ENCODE results near the gene NOP14.
"Not testable (repeated sequence)": the region's sequence is repeated elsewhere in the genome, so short reads cannot be mapped to it uniquely, and the experiment has no call there.

Gene NOP14

GRCh38 chr4:2924286-2924685 is 38.9 kb downstream of the NOP14 start:
- no peaks in the 10 kb centered on the region for H3K4me1 ChIP-seq (ENCODE audit: insufficient read depth, low read length)
- ATAC-seq (ENCODE audit: insufficient read depth, low read depth) (no peak), DNase-seq (no peak)
- H3K4me3 ChIP-seq (ENCODE audit: low read depth in 1 of 2, low read length in 2 of 2), result no peak overlapping the region
- no peak overlapping the region for H2AFZ ChIP-seq (ENCODE audit: low read depth, low read length)
- no peak for TF ChIP-seq CTCF (IDR thresholded peaks at IDR 0.05; ENCODE audit: borderline replicate concordance, extremely low read depth, low read length, poor library complexity, severe bottlenecking)
- TF ChIP-seq EZH2 (IDR thresholded peaks at IDR 0.05; ENCODE audit: borderline replicate concordance, low read depth, low read length, severe bottlenecking), result no peak
- H3K27ac ChIP-seq (ENCODE audit: low read length), result no peak overlapping the region
- H3K27me3 ChIP-seq (ENCODE audit: insufficient read depth, low read length, poor library complexity), result no peaks in the 10 kb centered on the region
- no peak overlapping the region for H3K9ac ChIP-seq (ENCODE audit: low read depth, low read length)
- H3K36me3 ChIP-seq (ENCODE audit: insufficient read depth, low read length), result peaks cover 65% of the 10 kb centered on the region
- no peaks in the 10 kb centered on the region for H3K9me3 ChIP-seq (ENCODE audit: insufficient read depth, low read length, severe bottlenecking)
- peaks cover 17% of the 10 kb centered on the region for H3K79me2 ChIP-seq (ENCODE audit: insufficient read depth, low read length)
- no peak overlapping the region for H3K4me2 ChIP-seq (ENCODE audit: insufficient read depth, low read length)
- H4K20me1 ChIP-seq (ENCODE audit: insufficient read depth, low read length), result peaks cover 22% of the 10 kb centered on the region; the same call in 1 of the 2 replicates

- Histone ChIP-seq H3K4me1 (ENCODE audit: insufficient read depth, low read length) (no peaks in the 10 kb centered on the region), H3K27me3 (ENCODE audit: insufficient read depth, low read length, poor library complexity) (no peaks in the 10 kb centered on the region), H3K9me3 (ENCODE audit: insufficient read depth, low read length, severe bottlenecking) (no peaks in the 10 kb centered on the region), H3K4me2 (ENCODE audit: insufficient read depth, low read length) (no peak overlapping the region), H3K79me2 (ENCODE audit: insufficient read depth, low read length) (peaks cover 21% of the 10 kb centered on the region), H3K9ac (ENCODE audit: low read depth, low read length) (no peak overlapping the region), H3K4me3 (ENCODE audit: low read depth in 1 of 2, low read length in 2 of 2) (no peak overlapping the region), H2AFZ (ENCODE audit: low read depth, low read length) (no peak overlapping the region), H3K36me3 (ENCODE audit: insufficient read depth, low read length) (peaks cover 60% of the 10 kb centered on the region), H4K20me1 (ENCODE audit: insufficient read depth, low read length) (peaks cover 21% of the 10 kb centered on the region; the same call in 1 of the 2 replicates), H3K27ac (ENCODE audit: low read length) (no peak overlapping the region)
- ATAC-seq (ENCODE audit: insufficient read depth, low read depth) (no peak), DNase-seq (no peak)
- TF ChIP-seq CTCF (IDR thresholded peaks at IDR 0.05; ENCODE audit: borderline replicate concordance, extremely low read depth, low read length, poor library complexity, severe bottlenecking), result no peak
- no peak for TF ChIP-seq EZH2 (IDR thresholded peaks at IDR 0.05; ENCODE audit: borderline replicate concordance, low read depth, low read length, severe bottlenecking)
Measured at GRCh38 chr4:2923668-2924173, 39.5 kb downstream of the NOP14 start.

GRCh38 chr4:2923141-2923551 is 40.1 kb downstream of the NOP14 start:
- Histone ChIP-seq H3K4me1 (ENCODE audit: insufficient read depth, low read length) (no peaks in the 10 kb centered on the region), H3K4me2 (ENCODE audit: insufficient read depth, low read length) (no peak overlapping the region), H4K20me1 (ENCODE audit: insufficient read depth, low read length) (peaks cover 21% of the 10 kb centered on the region; the same call in 1 of the 2 replicates), H3K36me3 (ENCODE audit: insufficient read depth, low read length) (peaks cover 56% of the 10 kb centered on the region), H3K79me2 (ENCODE audit: insufficient read depth, low read length) (peaks cover 23% of the 10 kb centered on the region), H3K27me3 (ENCODE audit: insufficient read depth, low read length, poor library complexity) (no peaks in the 10 kb centered on the region), H3K9ac (ENCODE audit: low read depth, low read length) (no peak overlapping the region), H2AFZ (ENCODE audit: low read depth, low read length) (no peak overlapping the region), H3K9me3 (ENCODE audit: insufficient read depth, low read length, severe bottlenecking) (no peaks in the 10 kb centered on the region), H3K4me3 (ENCODE audit: low read depth in 1 of 2, low read length in 2 of 2) (no peak overlapping the region), H3K27ac (ENCODE audit: low read length) (no peak overlapping the region)
- DNase-seq (no peak), ATAC-seq (ENCODE audit: insufficient read depth, low read depth) (no peak)
- no peak for TF ChIP-seq EZH2 (IDR thresholded peaks at IDR 0.05; ENCODE audit: borderline replicate concordance, low read depth, low read length, severe bottlenecking)

- H3K36me3 ChIP-seq (ENCODE audit: insufficient read depth, low read length), result peaks cover 50% of the 10 kb centered on the region
Measured at GRCh38 chr4:2922453-2923101, 40.6 kb downstream of the NOP14 start.

GRCh38 chr4:2918714-2919113 is 44.5 kb downstream of the NOP14 start:
- H3K4me1 ChIP-seq (ENCODE audit: insufficient read depth, low read length); H3K4me2 ChIP-seq (ENCODE audit: insufficient read depth, low read length); ATAC-seq (ENCODE audit: insufficient read depth, low read depth); H3K27ac ChIP-seq (ENCODE audit: low read length); H4K20me1 ChIP-seq (ENCODE audit: insufficient read depth, low read length); H3K27me3 ChIP-seq (ENCODE audit: insufficient read depth, low read length, poor library complexity); H2AFZ ChIP-seq (ENCODE audit: low read depth, low read length); H3K4me3 ChIP-seq (ENCODE audit: low read depth in 1 of 2, low read length in 2 of 2); H3K9ac ChIP-seq (ENCODE audit: low read depth, low read length); H3K9me3 ChIP-seq (ENCODE audit: insufficient read depth, low read length, severe bottlenecking); DNase-seq: not testable (repeated sequence)
- Histone ChIP-seq H3K79me2 (ENCODE audit: insufficient read depth, low read length) (peaks cover 26% of the 10 kb centered on the region), H3K36me3 (ENCODE audit: insufficient read depth, low read length) (peaks cover 41% of the 10 kb centered on the region)

More at GRCh38 chr4:2922453-2923101, 40.6 kb downstream of the NOP14 start:
- Histone ChIP-seq H4K20me1 (ENCODE audit: insufficient read depth, low read length) (peaks cover 21% of the 10 kb centered on the region; the same call in 1 of the 2 replicates), H3K79me2 (ENCODE audit: insufficient read depth, low read length) (peaks cover 23% of the 10 kb centered on the region)
- H3K9me3 ChIP-seq (ENCODE audit: insufficient read depth, low read length, severe bottlenecking); H3K4me2 ChIP-seq (ENCODE audit: insufficient read depth, low read length); DNase-seq; H2AFZ ChIP-seq (ENCODE audit: low read depth, low read length); H3K4me3 ChIP-seq (ENCODE audit: low read depth in 1 of 2, low read length in 2 of 2); H3K27ac ChIP-seq (ENCODE audit: low read length); H3K9ac ChIP-seq (ENCODE audit: low read depth, low read length); H3K27me3 ChIP-seq (ENCODE audit: insufficient read depth, low read length, poor library complexity); H3K4me1 ChIP-seq (ENCODE audit: insufficient read depth, low read length); ATAC-seq (ENCODE audit: insufficient read depth, low read depth): not testable (repeated sequence)

- not testable (repeated sequence) for H3K4me2 ChIP-seq (ENCODE audit: insufficient read depth, low read length); H3K4me1 ChIP-seq (ENCODE audit: insufficient read depth, low read length); ATAC-seq (ENCODE audit: insufficient read depth, low read depth); H3K9ac ChIP-seq (ENCODE audit: low read depth, low read length); H2AFZ ChIP-seq (ENCODE audit: low read depth, low read length); DNase-seq; H3K4me3 ChIP-seq (ENCODE audit: low read depth in 1 of 2, low read length in 2 of 2); H3K9me3 ChIP-seq (ENCODE audit: insufficient read depth, low read length, severe bottlenecking); H3K27me3 ChIP-seq (ENCODE audit: insufficient read depth, low read length, poor library complexity); H3K27ac ChIP-seq (ENCODE audit: low read length); H4K20me1 ChIP-seq (ENCODE audit: insufficient read depth, low read length)
- H3K36me3 ChIP-seq (ENCODE audit: insufficient read depth, low read length), result peaks cover 41% of the 10 kb centered on the region
- H3K79me2 ChIP-seq (ENCODE audit: insufficient read depth, low read length), result peaks cover 26% of the 10 kb centered on the region
Measured at GRCh38 chr4:2918300-2918699, 44.9 kb downstream of the NOP14 start.
